Measurements from ENCODE around the gene RAB3D. TPM values are rescaled to one million over a fixed set of nuclear protein-coding genes. Genes with fewer than 3 reads are reported as not detected.
A peak's percentile ranks its signal among the peaks of the same experiment; 100 is the strongest.

RAB3D gene
- total RNA-seq, 1 experiment from 2014 or later = 0.37 TPM

GRCh38 chr19:11295665-11296245 is 43.7 kb downstream of the RAB3D start, which contains the start of gene TSPAN16:
Gene TSPAN16 (plus strand): TSS chr19:11296160. CDS start chr19:11296298, 138 bp downstream.
- no peak for DNase-seq (ENCODE audit: low spot score)

GRCh38 chr19:11295180-11295579 is 44.3 kb downstream of the RAB3D start:
- no peak for DNase-seq (ENCODE audit: low spot score)

- DNase-seq (ENCODE audit: low spot score) = peak; percentile 91
Observed at GRCh38 chr19:11293433-11294389, 45.7 kb downstream of the RAB3D start.

- DNase-seq (ENCODE audit: low spot score) = no peak
Observed at GRCh38 chr19:11291991-11292390, 47.5 kb downstream of the RAB3D start.

- no peak for DNase-seq (ENCODE audit: low spot score)
Observed at GRCh38 chr19:11291415-11291814, 48.0 kb downstream of the RAB3D start.

GRCh38 chr19:11290256-11290655 is 49.2 kb downstream of the RAB3D start:
- no peak for DNase-seq (ENCODE audit: low spot score)

- DNase-seq (ENCODE audit: low spot score) = no peak
Observed at GRCh38 chr19:11288349-11288748, 51.1 kb downstream of the RAB3D start.

GRCh38 chr19:11286312-11286974 is 53.0 kb downstream of the RAB3D start:
- DNase-seq (ENCODE audit: low spot score) = no peak

GRCh38 chr19:11284515-11284914 is 54.9 kb downstream of the RAB3D start:
- DNase-seq (ENCODE audit: low spot score) = no peak

GRCh38 chr19:11281356-11282049 is 58.0 kb downstream of the RAB3D start:
- DNase-seq (ENCODE audit: low spot score) = no peak

- no peak for DNase-seq (ENCODE audit: low spot score)
Observed at GRCh38 chr19:11279505-11280236, 59.8 kb downstream of the RAB3D start.

GRCh38 chr19:11278670-11279069 is 60.8 kb downstream of the RAB3D start:
- DNase-seq (ENCODE audit: low spot score) = no peak

GRCh38 chr19:11274533-11275086 is 64.8 kb downstream of the RAB3D start:
- no peak for DNase-seq (ENCODE audit: low spot score)

GRCh38 chr19:11273989-11274388 is 65.5 kb downstream of the RAB3D start:
- no peak for DNase-seq (ENCODE audit: low spot score)

- no peak for DNase-seq (ENCODE audit: low spot score)
Observed at GRCh38 chr19:11273296-11273695, 66.2 kb downstream of the RAB3D start.

Other genes starting within 250 kb of the RAB3D start
- 32.6 and 37.8 TPM in 2 replicates for gene SPC24, start 183.9 kb downstream of the RAB3D start, total RNA-seq (2014; rRNA removed; shearing (Covaris generic))
- 63.8 and 79.8 TPM in 2 replicates for gene KANK2, start 142.1 kb downstream of the RAB3D start, total RNA-seq (2014; rRNA removed; shearing (Covaris generic))
- not detected in 2 replicates for gene ANGPTL8, start 100.0 kb downstream of the RAB3D start, total RNA-seq (2014; rRNA removed; shearing (Covaris generic))
- 3.3 and 3.9 TPM in 2 replicates for gene DOCK6, start 77.1 kb downstream of the RAB3D start, total RNA-seq (2014; rRNA removed; shearing (Covaris generic))
- not detected in 2 replicates for gene TSPAN16, start 43.5 kb downstream of the RAB3D start, total RNA-seq (2014; rRNA removed; shearing (Covaris generic))
- gene TMEM205, start 6.6 kb upstream of the RAB3D start, total RNA-seq (2014; rRNA removed; shearing (Covaris generic)) = 74.7 and 139 TPM in 2 replicates
- 3.6 and 5.1 TPM in 2 replicates for gene CCDC159, start 6.9 kb upstream of the RAB3D start, total RNA-seq (2014; rRNA removed; shearing (Covaris generic))
- gene PLPPR2, start 15.8 kb upstream of the RAB3D start, total RNA-seq (2014; rRNA removed; shearing (Covaris generic)) = 10.7 and 12.7 TPM in 2 replicates
- gene SWSAP1, start 35.0 kb upstream of the RAB3D start, total RNA-seq (2014; rRNA removed; shearing (Covaris generic)) = 0.45 and 1.0 TPM in 2 replicates
- gene EPOR, start 44.7 kb upstream of the RAB3D start, total RNA-seq (2014; rRNA removed; shearing (Covaris generic)) = 3.0 and 5.4 TPM in 2 replicates
- gene RGL3, start 79.7 kb upstream of the RAB3D start, total RNA-seq (2014; rRNA removed; shearing (Covaris generic)) = 0.14 TPM in 1 of 2 replicates, not detected in the other
- gene ODAD3, start 95.5 kb upstream of the RAB3D start, total RNA-seq (2014; rRNA removed; shearing (Covaris generic)) = 0.99 and 1.7 TPM in 2 replicates
- 40.7 and 54.9 TPM in 2 replicates for gene PRKCSH, start 96.0 kb upstream of the RAB3D start, total RNA-seq (2014; rRNA removed; shearing (Covaris generic))
- gene ELAVL3, start 141.4 kb upstream of the RAB3D start, total RNA-seq (2014; rRNA removed; shearing (Covaris generic)) = not detected in 2 replicates
- 4.6 and 9.8 TPM in 2 replicates for gene ZNF653, start 166.2 kb upstream of the RAB3D start, total RNA-seq (2014; rRNA removed; shearing (Covaris generic))
- gene ECSIT, start 189.5 kb upstream of the RAB3D start, total RNA-seq (2014; rRNA removed; shearing (Covaris generic)) = 43.0 and 47.5 TPM in 2 replicates
- gene CNN1, start 199.2 kb upstream of the RAB3D start, total RNA-seq (2014; rRNA removed; shearing (Covaris generic)) = 0.21 and 0.25 TPM in 2 replicates
- 72.7 and 85.3 TPM in 2 replicates for gene ELOF1, start 219.6 kb upstream of the RAB3D start, total RNA-seq (2014; rRNA removed; shearing (Covaris generic))
- gene ACP5, start 238.0 kb upstream of the RAB3D start, total RNA-seq (2014; rRNA removed; shearing (Covaris generic)) = 8.2 and 10.4 TPM in 2 replicates